NCI-H2081 treated with DMSO at 0.1 percent for 48 hours (cell line): ENCODE data around the gene TRPM1.

Experiments
- DNase-seq: peaks from one replicate; lab custom pipeline; 2025; lab: John Stamatoyannopoulos, UW

TRPM1 gene

GRCh38 chr15:31101262-31102038, at the start of gene TRPM1:
TSS of gene TRPM1 (minus strand) at chr15:31101725. CDS start at chr15:31081355, 20,370 bp downstream.
- no peak for DNase-seq

GRCh38 chr15:31150732-31151231, 49.3 kb upstream of the TRPM1 start:
- DNase-seq: no peak

DNA sequence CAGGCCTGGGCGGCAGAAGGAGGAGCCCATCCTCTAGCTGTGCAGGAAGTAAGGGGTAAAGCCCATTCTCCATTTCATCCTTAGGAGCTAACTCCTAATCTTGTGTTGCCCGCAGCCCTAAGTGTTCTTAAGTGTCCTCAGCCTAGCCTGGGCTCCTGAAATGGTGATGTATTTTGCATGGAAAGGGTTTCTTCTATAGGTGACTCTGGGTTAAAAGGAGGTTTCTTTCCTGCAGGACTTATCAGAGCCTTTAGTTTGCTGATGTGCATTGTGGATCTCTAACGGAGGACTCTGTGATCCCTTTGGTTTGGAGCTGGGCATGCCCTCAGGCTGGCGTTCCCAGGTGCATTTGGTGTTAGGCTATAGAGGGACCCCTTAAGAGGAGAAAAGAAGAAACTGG, 48.5 kb upstream of the TRPM1 start:
- DNase-seq: no peak

- DNase-seq: no peak
Measured at GRCh38 chr15:31149088-31149505, 47.6 kb upstream of the TRPM1 start.

- DNase-seq: no peak
Measured at GRCh38 chr15:31148297-31149087, 47.0 kb upstream of the TRPM1 start.

GRCh38 chr15:31147944-31148296, 46.4 kb upstream of the TRPM1 start:
- DNase-seq: no peak

DNA sequence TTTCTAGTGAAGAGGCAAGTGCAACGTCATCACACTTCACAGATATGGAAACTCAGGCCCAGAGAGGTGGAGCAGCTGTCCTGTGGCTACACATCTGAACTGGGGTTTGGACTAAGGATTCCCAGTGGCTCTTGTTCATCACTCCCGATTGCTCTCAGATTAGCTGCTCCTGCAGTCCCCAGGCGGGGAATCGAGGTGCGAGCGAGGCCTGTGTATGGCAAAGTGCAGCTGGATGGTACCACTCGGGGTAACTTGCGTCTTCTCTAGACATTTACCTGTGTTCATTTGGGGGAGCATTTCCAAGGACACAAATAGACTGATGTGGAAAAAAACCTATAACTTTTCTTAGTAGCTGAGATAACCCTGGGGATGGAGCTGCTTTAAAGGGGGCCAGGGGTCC, 45.9 kb upstream of the TRPM1 start:
- no peak for DNase-seq

- no peak for DNase-seq
Measured at GRCh38 chr15:31145271-31145911, 43.9 kb upstream of the TRPM1 start.

GRCh38 chr15:31141792-31142191, 40.3 kb upstream of the TRPM1 start:
- no peak for DNase-seq

DNA sequence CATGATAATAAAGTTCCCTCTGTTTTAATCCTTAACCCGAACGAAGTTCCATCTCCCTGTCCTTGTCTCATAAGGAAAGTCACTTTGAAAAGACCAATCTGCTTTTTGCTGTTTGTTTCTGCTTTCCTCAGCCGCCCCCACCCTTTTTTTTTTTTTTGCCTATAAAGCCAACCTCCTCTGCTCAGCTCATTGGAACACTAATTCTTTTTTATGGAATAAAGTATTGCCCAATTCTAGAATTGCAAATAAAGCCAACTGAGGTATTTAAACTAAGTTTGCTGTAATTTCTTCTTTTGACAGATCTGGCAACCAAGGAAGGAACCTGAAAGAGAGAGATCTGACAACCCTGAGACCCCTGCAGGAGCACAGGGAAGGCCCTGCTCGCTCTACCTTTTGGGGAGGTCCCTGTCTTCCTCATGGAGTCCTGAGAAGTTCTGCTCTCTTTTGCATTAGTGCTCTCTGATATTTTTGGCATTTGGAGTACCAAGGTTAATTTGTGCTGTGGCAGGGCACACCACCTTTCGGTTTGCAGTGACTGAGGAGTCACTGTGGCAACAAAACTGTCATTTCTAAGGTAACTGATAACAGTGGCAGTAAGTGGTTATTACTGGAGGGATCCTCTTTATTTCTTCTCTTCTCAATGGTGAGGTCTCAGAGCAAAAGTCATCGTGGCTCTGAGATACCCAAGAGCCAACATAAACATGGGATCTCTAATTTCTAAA, 35.2 kb upstream of the TRPM1 start:
- no peak for DNase-seq

GRCh38 chr15:31136016-31136415, 34.5 kb upstream of the TRPM1 start:
- no peak for DNase-seq

DNA sequence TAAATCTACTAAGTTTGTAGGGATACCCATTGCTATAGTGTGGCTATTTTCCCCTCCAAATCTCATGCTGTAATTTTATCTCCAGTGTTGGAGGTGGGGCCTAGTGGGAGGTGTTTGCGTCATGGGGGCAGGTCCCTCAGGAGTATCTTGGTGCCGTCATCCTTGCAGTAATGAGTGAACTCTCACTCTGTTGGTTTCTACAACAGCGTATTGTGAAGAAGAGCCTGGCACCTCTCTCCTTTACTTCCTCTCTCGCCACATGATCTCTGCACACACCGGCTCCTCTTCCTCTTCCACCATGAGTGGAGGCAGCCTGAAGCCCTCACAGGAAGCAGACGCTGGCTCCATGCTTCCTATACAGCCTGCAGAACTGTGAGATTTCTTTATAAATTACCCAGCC, 34.0 kb upstream of the TRPM1 start:
- DNase-seq: no peak

GRCh38 chr15:31133890-31134289, 32.4 kb upstream of the TRPM1 start:
- DNase-seq: no peak

GRCh38 chr15:31131853-31132375, 30.4 kb upstream of the TRPM1 start:
- DNase-seq: no peak

GRCh38 chr15:31130576-31131237, 29.2 kb upstream of the TRPM1 start:
- no peak for DNase-seq

DNA sequence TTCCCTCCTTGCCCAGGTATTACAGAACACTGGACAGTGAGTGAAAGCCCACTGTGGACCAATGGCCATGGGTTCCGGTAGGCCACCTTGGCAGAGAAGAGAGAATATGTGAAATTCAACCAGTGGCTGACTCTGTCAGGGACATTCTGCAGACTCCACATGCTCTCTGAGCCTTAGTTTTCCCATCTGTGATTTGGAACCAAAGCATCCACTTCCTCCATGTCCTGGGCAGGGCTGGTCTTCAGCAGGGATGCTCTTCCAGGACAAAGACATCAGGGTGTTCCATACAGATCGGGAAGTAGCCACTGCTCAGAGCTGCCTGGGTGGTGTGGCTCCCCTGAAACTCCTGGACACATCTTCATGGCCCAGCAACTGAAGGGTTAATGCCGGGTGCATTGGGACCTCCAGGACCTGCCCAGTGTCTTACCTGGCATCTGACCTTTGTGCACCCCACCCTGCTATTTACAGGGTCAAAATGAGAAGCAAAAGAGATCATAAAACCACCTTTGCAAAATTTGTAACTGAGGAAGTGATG, 28.3 kb upstream of the TRPM1 start:
- no peak for DNase-seq

DNA sequence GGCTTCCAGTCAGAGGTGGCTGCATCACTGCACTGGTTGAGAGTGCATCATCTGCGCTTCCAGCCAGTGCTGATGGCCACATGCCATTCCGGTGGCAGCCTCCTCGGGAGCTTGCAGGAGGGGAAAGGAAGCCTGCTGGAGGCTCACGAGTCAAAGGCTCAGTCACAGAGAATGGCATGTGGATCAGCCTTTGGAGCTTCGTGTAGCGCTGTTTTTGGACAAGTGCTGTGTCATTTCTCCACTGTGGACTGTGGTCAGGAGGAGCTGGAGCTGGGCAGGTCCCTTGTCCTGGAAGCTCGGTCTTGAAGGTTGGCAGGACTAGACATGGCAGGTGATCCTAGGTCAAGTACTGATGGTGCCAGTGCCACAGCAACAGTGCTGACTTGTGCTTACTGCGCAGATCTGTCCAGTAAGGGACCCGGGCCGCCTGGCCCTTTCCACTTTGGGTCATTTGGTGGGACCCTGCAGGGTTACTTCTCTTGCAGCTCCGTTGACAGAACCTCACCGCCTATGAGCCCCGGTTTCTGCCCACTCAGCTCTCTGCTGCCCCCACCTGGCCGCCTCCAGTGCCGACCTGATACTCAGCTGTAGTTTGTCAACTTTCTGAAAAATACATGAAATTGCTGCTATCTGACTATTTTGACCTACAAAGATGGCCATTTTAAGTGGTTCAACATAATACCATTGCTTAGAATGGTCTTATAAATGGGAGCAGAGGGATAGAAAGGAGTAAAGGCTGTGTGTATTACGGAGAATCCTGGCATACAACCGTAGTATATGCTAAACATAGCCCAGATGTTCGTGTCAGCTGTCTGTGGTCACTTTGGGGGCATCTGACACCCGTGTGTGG, 27.6 kb upstream of the TRPM1 start:
- no peak for DNase-seq

GRCh38 chr15:31128477-31128876, 27.0 kb upstream of the TRPM1 start:
- DNase-seq: no peak

GRCh38 chr15:31127596-31128261, 26.2 kb upstream of the TRPM1 start:
- no peak for DNase-seq
